ENCODE measurements around the gene NSRP1.
"Not testable (repeated sequence)": the region's sequence is repeated elsewhere in the genome, so short reads cannot be mapped to it uniquely, and the experiment has no call there.

The NSRP1 gene

GRCh38 chr17:30219315-30219714 is 102.7 kb downstream of the NSRP1 start:
- H3K4me3 Mint-ChIP-seq: no peak overlapping the region
- H3K27ac Mint-ChIP-seq (ENCODE audit: low read depth): no peak overlapping the region
- H3K36me3 Mint-ChIP-seq (ENCODE audit: insufficient read depth): no peaks in the 10 kb centered on the region
- DNase-seq (ENCODE audit: low spot score in 2 of 2): no peak
- no peak for ATAC-seq (replicated peaks; ENCODE audit: extremely low read depth, poor library complexity, severe bottlenecking)
- H3K4me1 Mint-ChIP-seq: no peaks in the 10 kb centered on the region
- H3K9me3 Mint-ChIP-seq: no peaks in the 10 kb centered on the region
- no peaks in the 10 kb centered on the region for H3K27me3 Mint-ChIP-seq

GRCh38 chr17:30219833-30220232 is 103.2 kb downstream of the NSRP1 start:
- ATAC-seq (replicated peaks; ENCODE audit: extremely low read depth, poor library complexity, severe bottlenecking) (no peak), DNase-seq (ENCODE audit: low spot score in 2 of 2) (no peak)
- Mint-ChIP-seq H3K4me3 (no peak overlapping the region), H3K27me3 (no peaks in the 10 kb centered on the region), H3K4me1 (no peaks in the 10 kb centered on the region), H3K36me3 (ENCODE audit: insufficient read depth) (no peaks in the 10 kb centered on the region), H3K9me3 (no peaks in the 10 kb centered on the region), H3K27ac (ENCODE audit: low read depth) (no peak overlapping the region)

- Mint-ChIP-seq H3K9me3 (no peaks in the 10 kb centered on the region), H3K27me3 (no peaks in the 10 kb centered on the region), H3K36me3 (ENCODE audit: insufficient read depth) (no peaks in the 10 kb centered on the region)
These were observed 103.8 kb downstream of the NSRP1 start for GRCh38 chr17:30220414-30220813.

GRCh38 chr17:30221346-30221745 is 104.7 kb downstream of the NSRP1 start:
- no peak overlapping the region for H3K4me3 Mint-ChIP-seq
- no peaks in the 10 kb centered on the region for H3K36me3 Mint-ChIP-seq (ENCODE audit: insufficient read depth)
- no peaks in the 10 kb centered on the region for H3K4me1 Mint-ChIP-seq
- no peaks in the 10 kb centered on the region for H3K9me3 Mint-ChIP-seq
- DNase-seq (ENCODE audit: low spot score in 2 of 2): no peak
- no peaks in the 10 kb centered on the region for H3K27me3 Mint-ChIP-seq
- ATAC-seq (replicated peaks; ENCODE audit: extremely low read depth, poor library complexity, severe bottlenecking): no peak
- H3K27ac Mint-ChIP-seq (ENCODE audit: low read depth): no peak overlapping the region

More at GRCh38 chr17:30220414-30220813, 103.8 kb downstream of the NSRP1 start:
- DNase-seq (ENCODE audit: low spot score in 2 of 2) (no peak), ATAC-seq (replicated peaks; ENCODE audit: extremely low read depth, poor library complexity, severe bottlenecking) (no peak)
- Mint-ChIP-seq H3K4me3 (no peak overlapping the region), H3K4me1 (no peaks in the 10 kb centered on the region), H3K27ac (ENCODE audit: low read depth) (no peak overlapping the region)

- no peak for DNase-seq (ENCODE audit: low spot score in 2 of 2)
- Mint-ChIP-seq H3K4me3 (no peak overlapping the region), H3K27ac (ENCODE audit: low read depth) (no peak overlapping the region), H3K9me3 (no peaks in the 10 kb centered on the region), H3K27me3 (no peaks in the 10 kb centered on the region), H3K36me3 (ENCODE audit: insufficient read depth) (no peaks in the 10 kb centered on the region), H3K4me1 (no peaks in the 10 kb centered on the region)
- ATAC-seq (replicated peaks; ENCODE audit: extremely low read depth, poor library complexity, severe bottlenecking): no peak
These were observed 105.6 kb downstream of the NSRP1 start for GRCh38 chr17:30222251-30222650.

- Mint-ChIP-seq H3K27ac (ENCODE audit: low read depth) (no peak overlapping the region), H3K9me3 (no peaks in the 10 kb centered on the region), H3K27me3 (no peaks in the 10 kb centered on the region), H3K36me3 (ENCODE audit: insufficient read depth) (no peaks in the 10 kb centered on the region), H3K4me3 (no peak overlapping the region), H3K4me1 (no peaks in the 10 kb centered on the region)
- ATAC-seq (replicated peaks; ENCODE audit: extremely low read depth, poor library complexity, severe bottlenecking): no peak
- DNase-seq (ENCODE audit: low spot score in 2 of 2): no peak
These were observed 106.1 kb downstream of the NSRP1 start for GRCh38 chr17:30222721-30223175.

- H3K27me3 Mint-ChIP-seq: peaks cover 14% of the 10 kb centered on the region
These were observed 107.9 kb downstream of the NSRP1 start for GRCh38 chr17:30224419-30224960.

GRCh38 chr17:30225112-30225511 is 108.5 kb downstream of the NSRP1 start:
- no peak overlapping the region for H3K27ac Mint-ChIP-seq (ENCODE audit: low read depth)
- ATAC-seq (replicated peaks; ENCODE audit: extremely low read depth, poor library complexity, severe bottlenecking) (no peak), DNase-seq (ENCODE audit: low spot score in 2 of 2) (no peak)
- no peaks in the 10 kb centered on the region for H3K36me3 Mint-ChIP-seq (ENCODE audit: insufficient read depth)
- peaks cover 20% of the 10 kb centered on the region for H3K27me3 Mint-ChIP-seq
- H3K4me3 Mint-ChIP-seq: no peak overlapping the region
- no peaks in the 10 kb centered on the region for H3K9me3 Mint-ChIP-seq
- H3K4me1 Mint-ChIP-seq: no peaks in the 10 kb centered on the region

More at GRCh38 chr17:30224419-30224960, 107.9 kb downstream of the NSRP1 start:
- H3K4me3 Mint-ChIP-seq: no peak overlapping the region
- H3K36me3 Mint-ChIP-seq (ENCODE audit: insufficient read depth): no peaks in the 10 kb centered on the region
- no peak for ATAC-seq (replicated peaks; ENCODE audit: extremely low read depth, poor library complexity, severe bottlenecking)
- H3K27ac Mint-ChIP-seq (ENCODE audit: low read depth): no peak overlapping the region
- no peak for DNase-seq (ENCODE audit: low spot score in 2 of 2)
- no peaks in the 10 kb centered on the region for H3K9me3 Mint-ChIP-seq
- no peaks in the 10 kb centered on the region for H3K4me1 Mint-ChIP-seq

- Mint-ChIP-seq H3K4me1 (no peaks in the 10 kb centered on the region), H3K36me3 (ENCODE audit: insufficient read depth) (no peaks in the 10 kb centered on the region), H3K27me3 (peaks cover 28% of the 10 kb centered on the region), H3K4me3 (no peak overlapping the region), H3K9me3 (no peaks in the 10 kb centered on the region), H3K27ac (ENCODE audit: low read depth) (no peak overlapping the region)
- no peak for ATAC-seq (replicated peaks; ENCODE audit: extremely low read depth, poor library complexity, severe bottlenecking)
- DNase-seq (ENCODE audit: low spot score in 2 of 2): no peak
These were observed 109.4 kb downstream of the NSRP1 start for GRCh38 chr17:30225919-30226553.

GRCh38 chr17:30226878-30227277 is 110.3 kb downstream of the NSRP1 start:
- no peaks in the 10 kb centered on the region for H3K9me3 Mint-ChIP-seq
- no peaks in the 10 kb centered on the region for H3K4me1 Mint-ChIP-seq
- no peak overlapping the region for H3K27ac Mint-ChIP-seq (ENCODE audit: low read depth)
- DNase-seq (ENCODE audit: low spot score in 2 of 2) (no peak), ATAC-seq (replicated peaks; ENCODE audit: extremely low read depth, poor library complexity, severe bottlenecking) (no peak)
- H3K36me3 Mint-ChIP-seq (ENCODE audit: insufficient read depth): no peaks in the 10 kb centered on the region
- no peak overlapping the region for H3K4me3 Mint-ChIP-seq
- peaks cover 33% of the 10 kb centered on the region for H3K27me3 Mint-ChIP-seq

- no peak for ATAC-seq (replicated peaks; ENCODE audit: extremely low read depth, poor library complexity, severe bottlenecking)
- no peaks in the 10 kb centered on the region for H3K4me1 Mint-ChIP-seq
- no peaks in the 10 kb centered on the region for H3K9me3 Mint-ChIP-seq
- peaks cover 44% of the 10 kb centered on the region for H3K27me3 Mint-ChIP-seq
- H3K4me3 Mint-ChIP-seq: no peak overlapping the region
- no peak for DNase-seq (ENCODE audit: low spot score in 2 of 2)
- H3K27ac Mint-ChIP-seq (ENCODE audit: low read depth): no peak overlapping the region
- H3K36me3 Mint-ChIP-seq (ENCODE audit: insufficient read depth): no peaks in the 10 kb centered on the region
These were observed 111.4 kb downstream of the NSRP1 start for GRCh38 chr17:30228011-30228410.

GRCh38 chr17:30229012-30229411 is 112.4 kb downstream of the NSRP1 start:
- Mint-ChIP-seq H3K27me3 (peaks cover 54% of the 10 kb centered on the region), H3K4me3 (no peak overlapping the region), H3K9me3 (no peaks in the 10 kb centered on the region), H3K36me3 (ENCODE audit: insufficient read depth) (no peaks in the 10 kb centered on the region), H3K27ac (ENCODE audit: low read depth) (no peak overlapping the region), H3K4me1 (no peaks in the 10 kb centered on the region)
- DNase-seq (ENCODE audit: low spot score in 2 of 2): no peak
- ATAC-seq (replicated peaks; ENCODE audit: extremely low read depth, poor library complexity, severe bottlenecking): no peak

GRCh38 chr17:30230009-30230408 is 113.4 kb downstream of the NSRP1 start:
- not testable (repeated sequence) for H3K9me3 Mint-ChIP-seq; H3K4me3 Mint-ChIP-seq; H3K36me3 Mint-ChIP-seq (ENCODE audit: insufficient read depth); DNase-seq (ENCODE audit: low spot score in 2 of 2); ATAC-seq (replicated peaks; ENCODE audit: extremely low read depth, poor library complexity, severe bottlenecking); H3K27ac Mint-ChIP-seq (ENCODE audit: low read depth); H3K4me1 Mint-ChIP-seq
- H3K27me3 Mint-ChIP-seq: peaks cover 64% of the 10 kb centered on the region

Data from central memory CD8-positive, alpha-beta T cell (primary cell).